Stomach smooth muscle (tissue), 2 donors: Measurements from ENCODE around the gene ARFGAP3.

Experiments
- H3K27ac ChIP-seq: one replicate; pipeline ENCODE4 v1.7.0; 2013; ENCODE audit warnings: mild to moderate bottlenecking, low read length, inconsistent platforms
- H3K27me3 ChIP-seq, 2 donors: one replicate each; pipeline ENCODE4 v1.7.0; 2013; ENCODE audit warnings: low read length in 2 of 2; ENCODE audit not compliant: insufficient read depth in 2 of 2, control insufficient read depth in 1 of 2
- H3K36me3 ChIP-seq, 2 donors: one replicate each; pipeline ENCODE4 v1.7.0; 2013; ENCODE audit warnings: low read length in 2 of 2; ENCODE audit not compliant: control insufficient read depth in 2 of 2, insufficient read depth in 2 of 2
- H3K4me1 ChIP-seq: one replicate; pipeline ENCODE4 v1.7.0; 2013; ENCODE audit warnings: low read length; ENCODE audit not compliant: control insufficient read depth, insufficient read depth
- H3K4me3 ChIP-seq, 2 donors: one replicate each; pipeline ENCODE4 v1.7.0; 2013; ENCODE audit warnings: low read length in 2 of 2
- H3K9ac ChIP-seq, 2 donors: one replicate each; pipeline ENCODE4 v1.7.0; 2013; ENCODE audit warnings: low read length in 2 of 2, mild to moderate bottlenecking in 1 of 2
- H3K9me3 ChIP-seq, 2 donors: one replicate each; pipeline ENCODE4 v1.7.0; 2013; ENCODE audit warnings: low read length in 2 of 2; ENCODE audit not compliant: control insufficient read depth in 2 of 2
- donor health status: healthy.
- donor health status: Pancreatic carcinoma.

The ARFGAP3 gene

DNA sequence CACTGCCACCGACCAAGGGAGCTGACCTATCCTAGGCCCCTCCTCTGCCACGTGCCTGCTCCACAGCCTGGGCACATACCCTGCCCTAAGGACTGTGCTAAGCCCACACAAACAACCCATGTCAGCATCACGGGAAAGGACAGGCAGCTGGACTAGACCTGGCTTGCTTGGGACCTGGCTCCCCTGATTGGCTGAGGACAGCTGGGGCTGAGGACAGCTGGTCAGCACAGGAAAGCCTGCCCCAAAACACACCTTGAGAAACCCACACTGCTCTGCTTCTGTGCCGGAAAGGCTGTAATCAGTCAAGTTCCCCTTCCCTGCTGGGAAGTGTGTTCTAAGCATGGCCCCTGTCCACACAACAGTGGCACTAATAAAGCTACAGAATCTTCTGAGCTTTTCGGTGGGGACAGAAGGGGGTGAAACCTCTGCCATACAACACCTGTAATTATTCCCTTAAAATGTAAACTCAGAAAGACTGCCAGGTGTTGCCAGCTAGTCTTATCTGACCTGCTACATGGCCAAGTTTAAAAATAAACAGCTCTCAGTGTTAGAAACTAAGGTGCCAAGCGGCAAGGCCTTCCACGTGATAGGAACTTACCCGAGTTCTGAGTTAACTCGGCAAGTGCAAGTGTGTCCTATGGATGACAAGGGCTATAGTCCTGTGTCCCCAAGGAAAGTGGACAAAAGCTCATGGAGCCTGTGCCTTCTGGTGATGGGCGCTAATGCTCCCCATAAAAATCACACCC is 35.7 kb upstream of the ARFGAP3 start:
- Histone ChIP-seq H3K4me3 (no peak overlapping the region), H3K36me3 (peaks cover 29 to 33% of the 10 kb centered on the region in 2 donors), H3K9me3 (no peaks in the 10 kb centered on the region), H3K27me3 (no peaks in the 10 kb centered on the region), H3K4me1 (peaks cover 17% of the 10 kb centered on the region), H3K27ac (no peak overlapping the region), H3K9ac (peak overlapping the region in 1 of 2 donors; percentile 29)

DNA sequence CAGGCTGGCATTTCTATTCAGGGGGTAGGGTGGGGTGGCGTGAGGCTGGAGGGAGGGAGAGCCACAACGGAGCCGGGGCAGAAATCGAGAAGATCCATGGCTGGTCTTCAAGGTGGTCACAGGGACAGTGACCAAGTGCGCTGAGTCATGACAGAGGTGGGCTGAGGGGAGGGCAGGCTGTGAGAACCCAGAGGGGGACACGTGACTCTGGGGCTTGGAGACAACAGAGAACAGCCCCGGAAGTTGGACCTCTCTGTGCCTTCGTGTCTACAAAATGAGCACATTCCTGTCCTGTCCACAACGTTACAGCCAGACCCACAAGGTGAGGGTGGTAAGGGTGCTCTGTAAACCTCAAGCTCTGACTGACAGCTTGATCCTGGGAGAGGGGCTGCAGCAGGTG is 35.1 kb upstream of the ARFGAP3 start:
- Histone ChIP-seq H3K36me3 (peaks cover 33 to 34% of the 10 kb centered on the region in 2 donors), H3K4me3 (no peak overlapping the region), H3K27me3 (no peaks in the 10 kb centered on the region), H3K9ac (no peak overlapping the region), H3K27ac (no peak overlapping the region), H3K4me1 (peaks cover 17% of the 10 kb centered on the region), H3K9me3 (no peaks in the 10 kb centered on the region)

DNA sequence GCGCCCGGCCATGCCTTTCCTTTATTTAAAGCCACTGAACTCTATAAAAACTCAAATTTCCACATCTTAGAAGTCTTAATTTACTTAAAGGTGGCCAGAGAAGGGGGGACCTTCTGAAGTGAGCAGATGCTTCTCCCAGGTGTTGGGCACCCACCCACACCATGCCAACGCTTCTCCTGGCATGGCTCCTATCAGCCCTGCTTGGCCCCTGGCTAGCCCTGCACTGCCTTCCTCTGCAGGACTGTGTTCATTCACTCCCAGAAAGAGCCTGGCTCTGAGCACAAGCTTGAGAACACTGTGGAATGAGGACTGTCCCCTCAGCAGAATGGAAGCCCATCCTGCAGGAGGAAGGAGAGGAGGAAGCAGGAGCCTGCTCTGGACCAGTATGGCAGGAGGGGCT is 34.6 kb upstream of the ARFGAP3 start:
- Histone ChIP-seq H3K27ac (no peak overlapping the region), H3K27me3 (no peaks in the 10 kb centered on the region), H3K4me3 (no peak overlapping the region), H3K9ac (no peak overlapping the region), H3K36me3 (peaks cover 33 to 38% of the 10 kb centered on the region in 2 donors), H3K4me1 (peaks cover 17% of the 10 kb centered on the region), H3K9me3 (no peaks in the 10 kb centered on the region)

DNA sequence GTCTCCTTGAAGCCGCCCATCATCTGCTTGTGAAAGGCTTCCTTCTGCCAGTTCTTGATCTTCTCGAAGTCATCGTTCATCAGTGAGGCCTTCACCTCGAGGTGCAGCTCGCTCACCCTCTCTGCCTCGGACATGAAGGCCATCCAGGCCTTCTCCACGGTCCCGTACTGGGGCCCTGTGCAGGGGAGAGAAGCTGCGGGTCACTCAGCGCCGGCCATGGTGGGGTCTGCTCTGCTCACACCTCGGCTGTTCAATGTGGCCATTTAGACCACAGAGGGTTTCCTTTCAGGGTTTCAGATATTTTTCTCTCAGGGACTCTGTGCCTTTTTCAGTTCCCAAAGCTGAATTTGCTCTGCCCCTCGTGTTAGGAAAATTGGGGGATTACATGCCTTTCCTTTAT is 33.9 kb upstream of the ARFGAP3 start:
- peaks cover 36 to 41% of the 10 kb centered on the region in 2 donors for H3K36me3 ChIP-seq
- H3K9me3 ChIP-seq, result no peaks in the 10 kb centered on the region
- no peak overlapping the region for H3K27ac ChIP-seq
- no peak overlapping the region for H3K4me3 ChIP-seq
- peaks cover 17% of the 10 kb centered on the region for H3K4me1 ChIP-seq
- H3K9ac ChIP-seq, result no peak overlapping the region
- no peaks in the 10 kb centered on the region for H3K27me3 ChIP-seq

DNA sequence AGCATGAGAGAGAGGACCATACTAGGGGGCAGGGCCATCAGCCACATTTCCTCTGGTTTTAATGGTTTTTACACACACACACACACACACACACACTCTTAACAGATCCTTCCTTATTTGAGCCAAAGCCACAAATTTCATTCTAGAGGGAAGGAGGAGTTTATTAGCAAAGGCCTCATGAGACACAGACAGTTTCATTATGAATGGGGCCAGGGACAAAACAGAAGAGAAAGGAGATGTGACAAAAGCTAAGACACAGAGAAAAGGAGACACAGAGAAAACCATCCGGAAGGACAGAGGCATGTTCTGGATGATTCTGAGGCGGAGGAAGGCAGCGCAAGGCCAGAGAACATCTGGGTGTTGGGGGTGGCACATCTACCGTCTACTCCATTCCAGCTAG is 32.2 kb upstream of the ARFGAP3 start:
- H3K4me1 ChIP-seq, result peaks cover 12% of the 10 kb centered on the region
- H3K9ac ChIP-seq, result no peak overlapping the region
- H3K9me3 ChIP-seq, result no peaks in the 10 kb centered on the region
- peaks cover 44 to 49% of the 10 kb centered on the region in 2 donors for H3K36me3 ChIP-seq
- H3K27ac ChIP-seq, result no peak overlapping the region
- no peak overlapping the region for H3K4me3 ChIP-seq
- no peaks in the 10 kb centered on the region for H3K27me3 ChIP-seq

DNA sequence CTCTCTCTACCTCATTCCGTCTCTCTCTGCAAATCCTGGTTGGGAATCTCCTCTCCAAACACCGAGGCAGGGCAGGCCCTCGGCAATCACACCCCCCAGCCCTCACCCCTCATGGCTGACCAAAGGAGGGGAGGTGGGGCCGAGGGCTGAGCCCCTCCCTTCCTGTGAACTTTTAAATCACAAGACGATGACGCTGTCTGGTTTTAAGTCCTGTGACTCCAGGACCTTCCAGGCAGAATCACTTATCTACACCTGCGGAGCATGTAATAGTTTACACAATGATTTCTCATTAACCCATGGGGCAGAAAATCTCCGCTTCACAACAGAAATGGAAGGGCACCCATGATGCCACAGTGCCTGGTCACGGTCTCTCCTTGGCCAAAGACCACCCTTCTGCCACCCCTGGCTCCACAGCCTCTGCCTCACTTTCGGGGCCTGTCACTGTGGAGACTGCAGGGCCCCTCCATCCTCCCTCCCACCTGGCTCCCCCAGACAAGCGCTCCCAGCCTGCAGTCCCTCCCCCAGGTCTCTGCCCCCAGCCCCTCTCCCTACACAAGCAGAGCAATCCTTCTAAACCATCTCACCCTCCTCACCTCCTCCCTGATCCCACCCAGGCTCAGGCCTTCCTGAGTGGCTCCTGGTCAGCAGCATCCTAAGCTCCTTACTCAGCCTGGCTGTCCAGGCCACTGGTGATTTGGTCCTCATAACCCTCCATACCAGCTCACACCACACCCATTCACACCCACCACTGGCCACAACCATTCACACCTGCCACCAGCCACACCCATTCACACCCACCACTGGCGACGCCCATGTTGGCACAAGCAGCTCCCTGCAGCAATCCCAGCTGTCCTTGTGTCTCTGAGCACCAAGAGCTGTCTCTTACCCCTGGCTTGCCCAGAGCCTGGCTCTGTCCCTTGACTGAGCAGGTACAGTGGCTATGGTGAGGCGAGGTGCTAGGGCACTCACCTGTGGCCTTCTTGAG is 30.7 kb upstream of the ARFGAP3 start:
- Histone ChIP-seq H3K27me3 (no peaks in the 10 kb centered on the region), H3K4me1 (peaks cover 5% of the 10 kb centered on the region), H3K36me3 (peaks cover 52 to 59% of the 10 kb centered on the region in 2 donors), H3K9ac (no peak overlapping the region), H3K4me3 (no peak overlapping the region), H3K9me3 (no peaks in the 10 kb centered on the region), H3K27ac (no peak overlapping the region)

DNA sequence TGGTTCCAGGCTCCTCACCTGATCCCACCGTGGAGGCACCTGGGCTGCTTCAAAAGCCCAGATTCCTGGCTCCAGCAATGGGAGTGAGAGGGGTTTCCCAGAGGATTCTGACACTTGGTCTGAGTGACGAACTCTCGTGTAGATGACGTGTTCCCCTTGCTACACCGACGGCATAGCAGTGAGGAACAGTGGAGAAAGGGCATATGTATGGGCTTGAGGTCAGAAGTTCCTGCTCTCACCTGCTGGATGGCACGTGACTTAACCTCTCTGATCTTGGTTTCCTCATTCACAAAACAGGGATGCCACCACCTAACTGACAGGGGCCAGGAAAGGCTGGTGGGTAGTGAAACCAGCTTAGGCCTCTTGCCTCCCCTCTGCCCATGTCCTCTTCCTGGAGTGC is 30.0 kb upstream of the ARFGAP3 start:
- H3K9ac ChIP-seq, result no peak overlapping the region
- no peak overlapping the region for H3K27ac ChIP-seq

DNA sequence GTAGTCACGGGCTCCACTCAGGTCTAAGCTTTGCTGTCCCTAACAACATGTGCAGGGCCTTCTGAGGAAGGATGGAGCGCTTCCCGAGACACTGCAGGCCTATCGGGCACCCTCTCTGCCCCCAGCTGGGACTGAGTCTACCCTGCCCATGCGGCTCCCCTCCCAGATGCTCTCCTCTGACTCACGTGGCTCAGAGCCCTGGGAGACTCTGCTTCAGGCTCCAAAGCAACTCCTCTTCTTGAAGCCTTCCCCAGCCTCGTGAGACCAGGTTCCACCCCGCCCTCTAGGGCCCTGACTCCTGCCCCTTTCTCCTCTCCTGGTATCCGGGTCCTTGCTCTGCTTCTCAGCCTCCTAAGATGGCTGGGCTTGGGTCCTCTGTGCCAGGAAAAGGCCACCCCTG is 28.4 kb upstream of the ARFGAP3 start:
- Histone ChIP-seq H3K27ac (no peak overlapping the region), H3K36me3 (peaks cover 58 to 70% of the 10 kb centered on the region in 2 donors), H3K4me3 (no peak overlapping the region), H3K9ac (no peak overlapping the region), H3K4me1 (no peaks in the 10 kb centered on the region), H3K27me3 (no peaks in the 10 kb centered on the region), H3K9me3 (no peaks in the 10 kb centered on the region)

More for the DNA sequence above, 30.0 kb upstream of the ARFGAP3 start:
- Histone ChIP-seq H3K27me3 (no peaks in the 10 kb centered on the region), H3K36me3 (peaks cover 55 to 62% of the 10 kb centered on the region in 2 donors), H3K4me3 (no peak overlapping the region), H3K4me1 (no peaks in the 10 kb centered on the region), H3K9me3 (no peaks in the 10 kb centered on the region)

DNA sequence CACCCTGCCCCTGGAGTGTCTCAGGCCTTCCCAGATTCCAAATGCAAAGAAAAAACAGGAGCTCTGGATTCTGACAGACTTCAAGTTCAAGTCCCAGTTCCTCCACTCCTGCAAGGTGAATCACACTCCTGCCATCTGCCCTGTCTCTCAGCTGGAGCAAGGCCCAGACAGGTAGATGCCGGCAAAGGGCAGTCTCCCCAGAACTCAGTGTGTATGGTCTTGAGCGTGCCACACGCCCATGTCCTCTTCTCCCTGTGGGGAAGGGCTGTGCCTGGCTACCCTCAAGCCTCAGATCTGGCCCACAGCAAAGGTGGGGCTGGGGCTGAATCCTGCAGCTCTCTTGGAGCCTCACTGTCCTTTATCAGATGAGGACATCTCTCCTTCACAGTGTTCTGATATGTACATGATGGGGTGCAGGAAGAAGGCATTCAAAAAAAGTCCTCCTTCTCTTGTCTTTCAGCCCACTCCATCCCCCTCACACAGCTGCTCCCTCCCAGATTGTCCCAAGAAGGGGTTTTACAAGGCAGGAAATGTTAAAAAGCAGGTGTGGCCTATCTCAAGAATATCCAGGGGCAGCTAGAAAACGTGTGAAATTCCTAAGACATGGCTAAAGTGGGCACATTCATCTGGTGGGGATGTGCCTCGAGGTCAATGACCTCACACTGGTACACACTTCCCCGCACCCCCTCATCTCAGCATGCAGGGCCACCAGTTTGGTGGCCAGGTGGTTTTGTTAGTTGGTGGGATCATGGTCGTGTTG is 27.7 kb upstream of the ARFGAP3 start:
- Histone ChIP-seq H3K9ac (no peak overlapping the region), H3K36me3 (peaks cover 60 to 76% of the 10 kb centered on the region in 2 donors), H3K4me3 (no peak overlapping the region), H3K27me3 (no peaks in the 10 kb centered on the region), H3K9me3 (no peaks in the 10 kb centered on the region), H3K4me1 (no peaks in the 10 kb centered on the region), H3K27ac (no peak overlapping the region)

DNA sequence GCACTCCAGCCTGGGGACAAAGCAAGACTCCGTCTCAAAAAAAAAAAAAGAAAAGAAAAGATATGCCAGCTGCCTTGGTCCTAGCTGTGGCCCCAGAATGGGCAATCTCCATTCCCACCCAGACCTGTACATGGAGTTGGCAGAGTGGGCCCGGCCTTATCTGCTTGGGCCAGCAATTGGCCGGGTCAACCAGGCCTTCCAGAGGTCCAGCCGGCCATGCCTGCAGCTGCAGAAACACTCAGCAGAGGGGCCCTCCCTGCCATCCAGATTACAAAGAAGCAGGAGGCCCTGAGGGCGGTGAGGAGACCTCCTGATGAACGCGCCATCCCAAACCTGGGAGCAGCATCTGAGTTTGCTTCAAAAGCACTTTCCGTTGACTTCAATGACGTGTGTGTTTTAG is 26.9 kb upstream of the ARFGAP3 start:
- no peak overlapping the region for H3K4me3 ChIP-seq
- peaks cover 60 to 75% of the 10 kb centered on the region in 2 donors for H3K36me3 ChIP-seq
- H3K9ac ChIP-seq, result no peak overlapping the region
- H3K27me3 ChIP-seq, result no peaks in the 10 kb centered on the region
- no peak overlapping the region for H3K27ac ChIP-seq
- no peaks in the 10 kb centered on the region for H3K9me3 ChIP-seq
- H3K4me1 ChIP-seq, result no peaks in the 10 kb centered on the region
